Measurements from ENCODE around the gene CPSF4L. TPM values are rescaled to one million over a fixed set of nuclear protein-coding genes. Genes with fewer than 3 reads are reported as not detected.
A peak's percentile ranks its signal among the peaks of the same experiment; 100 is the strongest.

Gene CPSF4L
- polyA plus RNA-seq, 1 donor, result 0.15 TPM

GRCh38 chr17:73289549-73290254, 28.0 kb upstream of the CPSF4L start:
- no peak for DNase-seq

DNA sequence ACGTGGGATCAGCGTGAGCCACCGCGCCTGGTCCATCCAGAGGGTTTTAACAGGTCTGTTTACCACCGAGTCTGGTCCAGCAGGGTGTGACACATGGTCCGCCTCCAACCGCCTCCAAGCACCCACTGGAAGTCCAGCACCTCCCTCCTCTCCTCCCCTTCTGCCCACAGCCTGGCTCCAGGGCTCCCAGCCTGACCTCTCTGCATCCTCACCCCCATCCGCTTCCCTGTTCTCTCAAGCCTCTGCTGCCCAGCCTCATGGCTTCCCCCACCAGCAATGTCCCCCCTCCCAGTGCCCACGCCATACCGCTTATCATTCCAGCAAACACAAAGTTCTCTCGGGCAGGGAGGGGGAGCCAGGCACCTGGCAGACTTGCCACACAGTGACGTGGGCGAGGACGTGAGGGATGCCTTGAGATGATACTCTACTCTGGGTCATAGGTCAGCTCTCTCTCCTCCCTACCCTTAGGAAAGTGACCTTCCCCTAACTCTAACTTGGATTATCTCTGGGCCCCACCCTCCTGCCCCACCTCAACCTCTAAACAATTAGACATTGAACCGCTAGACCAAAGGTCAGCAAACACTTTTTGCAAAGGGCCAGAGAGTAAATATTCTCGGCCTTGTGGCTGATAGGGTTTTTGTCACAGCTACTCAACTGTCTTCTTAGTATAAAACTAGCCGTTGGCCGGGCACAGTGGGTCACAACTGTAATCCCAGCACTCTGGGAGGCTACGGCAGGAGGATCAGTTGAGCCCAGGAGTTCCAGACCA, 27.0 kb upstream of the CPSF4L start:
- no peak for DNase-seq

DNA sequence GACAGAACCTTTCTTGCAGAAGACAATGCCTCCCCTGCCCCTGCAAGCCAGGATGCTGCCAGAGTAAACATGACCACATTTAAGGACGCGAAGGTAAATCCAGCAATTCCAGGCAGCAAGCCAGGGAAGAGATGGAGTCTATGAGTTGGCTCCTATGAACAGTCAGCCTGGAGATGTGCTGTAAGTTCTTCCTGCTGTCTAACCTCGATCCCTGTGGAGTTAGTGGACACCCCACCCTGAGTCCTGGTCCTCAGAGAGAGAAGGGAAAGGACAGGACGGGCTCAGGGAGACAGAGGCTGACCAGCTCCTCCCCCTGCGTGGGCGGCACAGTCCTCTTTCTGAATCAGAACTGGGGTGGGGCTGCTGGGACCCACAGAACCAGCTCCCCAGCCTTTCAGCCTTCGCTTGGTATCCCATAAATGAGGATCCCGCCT, 25.2 kb upstream of the CPSF4L start:
- no peak for DNase-seq

- DNase-seq, result no peak
These were observed 24.5 kb upstream of the CPSF4L start for GRCh38 chr17:73285916-73286862.

DNA sequence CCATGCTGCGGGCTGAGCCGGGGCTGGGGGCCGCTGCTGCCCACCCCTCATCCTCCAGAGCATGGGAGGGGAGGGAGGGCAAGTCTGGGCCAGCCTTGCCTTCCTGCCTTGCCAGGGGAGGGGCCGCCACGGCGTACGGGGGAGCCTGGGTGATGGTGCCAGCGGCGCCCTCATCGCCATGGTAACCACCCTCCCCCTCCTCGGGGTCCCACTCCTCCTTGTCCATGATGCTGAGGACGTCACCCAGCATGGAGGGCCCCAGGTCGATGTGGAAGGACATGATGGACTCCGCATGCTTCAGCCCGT, 23.9 kb upstream of the CPSF4L start:
- DNase-seq, result no peak

- no peak for DNase-seq
These were observed 23.4 kb upstream of the CPSF4L start for GRCh38 chr17:73284906-73285602.

GRCh38 chr17:73284354-73284753, 22.7 kb upstream of the CPSF4L start:
- no peak for DNase-seq

DNA sequence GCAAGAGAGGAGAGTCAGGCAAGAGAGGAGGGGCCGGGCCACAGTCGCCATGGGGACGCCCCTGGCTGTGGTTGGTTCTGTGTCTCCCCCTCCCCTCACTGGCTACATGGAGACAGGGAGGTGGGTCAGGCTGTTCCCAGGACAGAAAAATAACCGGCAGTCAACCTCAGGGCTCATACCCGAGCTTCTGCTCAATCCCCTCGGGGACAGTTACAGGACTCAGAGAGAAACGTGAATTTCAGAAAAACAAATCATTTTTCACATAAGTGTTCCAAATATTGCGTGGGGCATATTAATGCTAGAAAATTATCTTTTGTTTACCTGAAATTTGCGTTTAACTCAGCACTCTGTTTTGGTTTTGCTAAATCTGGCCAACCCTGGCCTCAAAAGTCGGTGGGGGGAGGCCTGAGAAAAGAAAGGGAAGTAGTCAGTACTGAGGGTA, 22.2 kb upstream of the CPSF4L start:
- DNase-seq, result peak; percentile 55

GRCh38 chr17:73283250-73283649, 21.6 kb upstream of the CPSF4L start:
- DNase-seq, result no peak

GRCh38 chr17:73282629-73283028, 20.9 kb upstream of the CPSF4L start:
- DNase-seq, result no peak

- no peak for DNase-seq
These were observed 20.2 kb upstream of the CPSF4L start for GRCh38 chr17:73281928-73282327.

- no peak for DNase-seq
These were observed 18.5 kb upstream of the CPSF4L start for GRCh38 chr17:73280191-73280590.

- DNase-seq, result no peak
These were observed 18.0 kb upstream of the CPSF4L start for GRCh38 chr17:73279704-73280103.

- no peak for DNase-seq
These were observed 17.1 kb upstream of the CPSF4L start for GRCh38 chr17:73278465-73279453.

- DNase-seq, result no peak
These were observed 16.4 kb upstream of the CPSF4L start for GRCh38 chr17:73278049-73278464.

DNA sequence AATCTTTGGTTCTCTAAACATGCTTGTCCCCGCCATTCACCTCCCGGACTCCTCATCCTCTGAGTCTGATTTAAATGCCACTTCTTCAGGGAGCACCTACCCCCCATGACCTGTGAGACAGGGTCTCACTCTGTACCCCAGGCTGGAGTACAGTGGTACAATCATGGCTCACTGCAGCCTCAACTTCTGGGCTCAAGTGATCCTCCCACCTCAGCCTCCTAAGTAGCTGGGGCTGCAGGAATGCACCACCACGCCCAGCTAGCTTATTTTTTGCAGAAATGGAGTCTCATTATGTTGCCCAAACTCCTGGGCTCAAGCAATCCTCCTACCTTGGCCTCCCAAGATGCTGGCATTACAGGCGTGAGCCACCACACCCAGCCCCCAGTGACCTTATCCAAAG, 12.8 kb upstream of the CPSF4L start:
- no peak for DNase-seq

GRCh38 chr17:73272906-73273218, 11.2 kb upstream of the CPSF4L start:
- no peak for DNase-seq

DNA sequence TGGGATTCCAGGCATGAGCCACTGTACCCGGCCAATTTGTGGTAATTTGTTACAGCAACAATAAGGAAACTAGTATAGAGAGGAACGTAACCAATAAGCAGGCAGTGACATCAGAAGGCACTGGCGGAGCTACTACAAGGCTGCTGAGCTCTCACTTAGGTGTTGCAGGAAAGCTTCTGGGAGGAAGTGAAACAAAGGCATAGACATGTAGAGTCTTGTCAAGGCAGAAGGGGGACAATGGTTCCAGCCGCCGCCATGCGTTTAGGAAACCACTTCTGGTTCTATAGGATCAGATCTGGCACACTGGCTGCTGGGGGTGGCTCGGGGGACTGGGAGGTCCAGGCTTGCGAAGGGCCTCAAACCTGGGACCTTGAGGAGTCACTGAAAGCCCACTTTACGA, 9.4 kb upstream of the CPSF4L start:
- DNase-seq, result no peak

DNA sequence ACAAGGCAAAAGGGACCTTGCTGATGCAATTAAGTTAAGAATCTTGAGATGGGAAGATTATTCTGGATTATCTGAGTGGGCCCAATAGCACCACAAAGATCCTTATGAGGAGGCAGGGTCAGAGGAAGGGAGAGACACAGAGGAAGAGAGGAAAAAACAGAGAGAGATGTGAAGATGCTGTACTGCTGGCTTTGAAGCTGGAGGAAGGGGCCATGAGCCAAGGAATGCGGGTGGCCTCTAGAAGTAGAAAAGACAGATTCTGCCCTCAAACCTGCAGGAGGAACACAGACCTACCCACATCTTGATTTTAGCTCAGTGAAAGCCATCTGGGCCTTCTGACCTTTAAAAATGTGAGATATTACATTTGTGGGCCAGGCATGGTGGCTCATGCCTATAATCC, 8.1 kb upstream of the CPSF4L start:
- DNase-seq, result no peak

DNA sequence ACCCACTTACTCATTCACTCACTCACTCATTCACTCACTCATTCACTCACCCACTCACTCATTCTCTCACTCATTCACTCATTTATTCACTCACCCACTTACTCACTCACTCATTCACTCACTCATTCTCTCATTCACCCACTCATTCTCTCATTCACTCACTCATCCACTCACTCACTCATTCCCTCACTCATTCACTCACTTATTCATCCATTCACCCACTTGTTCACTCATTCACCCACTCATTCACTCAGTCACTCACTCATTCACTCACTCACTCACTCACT, 7.6 kb upstream of the CPSF4L start:
- DNase-seq, result no peak
